ENCODE results near the gene MCRS1. TPM values are rescaled to one million over a fixed set of nuclear protein-coding genes. Genes with fewer than 3 reads are reported as not detected.

MCRS1 gene
- polyA plus RNA-seq, 1 donor from 2014 or later: 57.3 TPM

DNA sequence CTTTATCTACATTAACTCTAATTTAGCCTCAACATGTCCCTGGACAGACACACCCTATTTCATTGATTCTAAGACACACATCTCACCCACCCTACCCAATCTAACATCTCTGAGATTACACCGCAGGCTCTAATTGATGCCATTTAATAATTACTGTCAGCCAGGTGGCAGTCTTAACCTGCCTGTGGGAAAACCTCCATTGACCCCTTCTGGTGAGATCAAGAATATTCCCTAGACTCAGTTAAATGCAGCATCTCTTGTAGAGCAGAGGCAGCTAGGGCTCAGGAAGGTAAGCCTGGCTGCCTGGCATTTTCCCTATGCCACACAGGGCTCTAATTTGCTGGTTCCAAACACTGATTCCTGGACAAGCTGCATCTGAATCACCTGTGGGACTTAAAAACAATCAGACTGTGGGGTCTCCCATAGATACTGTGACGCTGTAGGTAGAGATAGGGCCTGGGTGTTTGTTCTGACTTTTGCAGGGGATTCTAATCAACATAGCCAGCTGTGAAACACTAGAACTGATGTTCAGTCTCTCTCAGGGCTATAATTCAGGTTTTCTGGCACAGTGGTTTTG, 14.3 kb downstream of the MCRS1 start:
- H3K36me3 Mint-ChIP-seq: no peaks in the 10 kb centered on the region
- H3K4me1 Mint-ChIP-seq: peaks cover under 1 to 5% (median 2%) of the 10 kb centered on the region in 3 donors
- H3K27me3 Mint-ChIP-seq: peaks cover 12% of the 10 kb centered on the region
- no peak overlapping the region for H3K4me3 Mint-ChIP-seq
- H3K27ac Mint-ChIP-seq: peak overlapping the region in 1 of 3 donors; percentile 60
- H3K9me3 Mint-ChIP-seq: peaks cover 0 to 1% (median 0%) of the 10 kb centered on the region in 3 donors

DNA sequence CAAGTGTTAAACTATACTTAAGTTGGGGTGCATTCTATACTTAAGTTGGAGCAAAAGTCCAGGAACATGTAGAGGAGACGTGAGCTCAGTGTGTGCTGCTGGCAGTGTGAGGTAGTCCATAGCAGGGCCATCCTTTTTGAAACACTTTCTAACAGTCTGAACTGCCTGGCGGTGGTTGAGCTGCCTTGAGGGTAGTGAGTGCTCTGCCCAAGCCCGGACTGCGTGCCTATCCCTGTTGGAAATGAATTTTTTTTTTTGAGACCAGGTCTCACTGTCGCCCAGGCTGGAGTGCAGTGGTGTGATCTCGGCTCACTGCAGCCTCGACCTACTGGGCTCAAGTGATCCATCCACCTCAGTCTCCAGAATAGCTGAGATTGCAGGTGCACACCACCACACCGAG, 15.0 kb downstream of the MCRS1 start:
- Mint-ChIP-seq H3K9me3 (peaks cover 0 to 1% (median 0%) of the 10 kb centered on the region in 3 donors), H3K27ac (no peak overlapping the region), H3K4me1 (peaks cover 2 to 5% (median 4%) of the 10 kb centered on the region in 3 donors), H3K27me3 (peaks cover 18% of the 10 kb centered on the region), H3K36me3 (no peaks in the 10 kb centered on the region), H3K4me3 (no peak overlapping the region)

DNA sequence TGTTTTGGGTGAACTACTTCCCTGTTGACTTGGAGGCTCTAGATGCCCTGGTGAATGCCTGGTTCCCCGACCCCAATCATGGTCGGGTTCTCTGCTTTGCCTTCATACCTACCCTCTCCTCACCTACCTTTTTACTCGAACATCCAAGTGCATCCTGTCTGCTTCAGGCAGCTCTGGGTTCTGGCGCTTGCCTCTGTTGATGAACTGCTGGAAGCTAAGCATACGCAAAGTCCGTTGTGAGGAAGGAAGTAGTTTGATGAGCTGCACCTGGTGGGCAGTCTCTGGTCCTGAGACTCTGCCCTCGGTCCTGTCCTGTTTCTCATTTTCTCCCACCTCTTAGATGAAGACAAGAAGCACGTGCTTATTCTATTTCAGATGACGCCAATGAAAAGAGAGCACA, 15.5 kb downstream of the MCRS1 start:
- Mint-ChIP-seq H3K27ac (no peak overlapping the region), H3K4me1 (peaks cover 2 to 5% (median 4%) of the 10 kb centered on the region in 3 donors), H3K9me3 (peaks cover 0 to 1% (median 0%) of the 10 kb centered on the region in 3 donors), H3K36me3 (no peaks in the 10 kb centered on the region), H3K4me3 (no peak overlapping the region), H3K27me3 (peaks cover 22% of the 10 kb centered on the region)

GRCh38 chr12:49552014-49552413, 15.9 kb downstream of the MCRS1 start:
- peaks cover 2 to 5% (median 4%) of the 10 kb centered on the region in 3 donors for H3K4me1 Mint-ChIP-seq
- H3K4me3 Mint-ChIP-seq: peak overlapping the region in 1 of 4 donors; percentile 23
- H3K27ac Mint-ChIP-seq: no peak overlapping the region
- H3K27me3 Mint-ChIP-seq: peaks cover 26% of the 10 kb centered on the region
- no peaks in the 10 kb centered on the region for H3K36me3 Mint-ChIP-seq
- H3K9me3 Mint-ChIP-seq: peaks cover 0 to 1% (median 0%) of the 10 kb centered on the region in 3 donors

GRCh38 chr12:49550693-49551252, 17.2 kb downstream of the MCRS1 start:
- H3K27me3 Mint-ChIP-seq: peaks cover 34% of the 10 kb centered on the region
- peaks cover 0 to 1% (median 0%) of the 10 kb centered on the region in 3 donors for H3K9me3 Mint-ChIP-seq
- no peaks in the 10 kb centered on the region for H3K36me3 Mint-ChIP-seq
- no peak overlapping the region for H3K27ac Mint-ChIP-seq
- no peak overlapping the region for H3K4me3 Mint-ChIP-seq
- peaks cover 2 to 5% (median 4%) of the 10 kb centered on the region in 3 donors for H3K4me1 Mint-ChIP-seq

DNA sequence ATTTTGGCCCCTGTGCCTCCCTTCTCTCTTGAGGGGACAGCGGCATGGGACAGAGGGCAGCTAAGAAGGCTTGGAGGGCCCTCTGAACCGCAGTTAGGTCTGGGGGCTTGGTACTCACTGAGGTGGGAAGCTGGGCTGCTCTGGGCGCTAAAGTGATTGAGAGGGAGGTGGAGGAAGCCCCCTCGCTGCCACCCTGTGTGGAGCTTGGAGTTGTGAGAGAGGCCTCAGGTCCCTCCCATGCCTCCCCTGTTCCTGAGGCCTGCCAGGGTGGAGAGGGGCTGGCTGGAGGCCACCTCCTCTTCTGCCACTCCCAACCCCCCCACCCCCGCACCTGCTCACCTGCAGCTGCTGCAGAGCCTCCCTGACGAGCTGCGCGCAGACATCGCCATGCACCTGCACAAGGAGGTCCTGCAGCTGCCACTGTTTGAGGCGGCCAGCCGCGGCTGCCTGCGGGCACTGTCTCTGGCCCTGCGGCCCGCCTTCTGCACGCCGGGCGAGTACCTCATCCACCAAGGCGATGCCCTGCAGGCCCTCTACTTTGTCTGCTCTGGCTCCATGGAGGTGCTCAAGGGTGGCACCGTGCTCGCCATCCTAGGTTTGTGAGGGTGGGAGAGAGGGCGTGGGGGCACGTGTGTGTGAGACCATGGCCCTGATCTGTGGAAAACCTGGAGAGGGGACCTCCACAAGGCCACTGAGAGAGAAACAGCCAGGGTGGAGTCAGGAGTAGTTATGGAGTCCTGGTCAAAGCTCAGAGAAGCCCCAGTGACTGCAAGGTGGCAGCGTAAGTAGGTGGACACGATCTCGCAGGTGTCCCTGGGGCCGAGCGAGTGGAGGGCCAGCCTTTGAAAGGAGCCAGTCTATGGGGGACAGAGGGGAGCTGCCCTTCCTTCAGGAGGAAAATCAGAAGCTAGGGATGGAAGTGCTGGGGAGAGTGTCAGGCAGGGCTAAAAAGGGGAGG, 17.9 kb downstream of the MCRS1 start:
- peaks cover 2 to 6% (median 5%) of the 10 kb centered on the region in 3 donors for H3K4me1 Mint-ChIP-seq
- no peak overlapping the region for H3K27ac Mint-ChIP-seq
- H3K9me3 Mint-ChIP-seq: peaks cover 0 to 1% (median 0%) of the 10 kb centered on the region in 3 donors
- H3K36me3 Mint-ChIP-seq: no peaks in the 10 kb centered on the region
- peaks cover 35% of the 10 kb centered on the region for H3K27me3 Mint-ChIP-seq
- H3K4me3 Mint-ChIP-seq: peak overlapping the region in 1 of 4 donors; percentile 49

DNA sequence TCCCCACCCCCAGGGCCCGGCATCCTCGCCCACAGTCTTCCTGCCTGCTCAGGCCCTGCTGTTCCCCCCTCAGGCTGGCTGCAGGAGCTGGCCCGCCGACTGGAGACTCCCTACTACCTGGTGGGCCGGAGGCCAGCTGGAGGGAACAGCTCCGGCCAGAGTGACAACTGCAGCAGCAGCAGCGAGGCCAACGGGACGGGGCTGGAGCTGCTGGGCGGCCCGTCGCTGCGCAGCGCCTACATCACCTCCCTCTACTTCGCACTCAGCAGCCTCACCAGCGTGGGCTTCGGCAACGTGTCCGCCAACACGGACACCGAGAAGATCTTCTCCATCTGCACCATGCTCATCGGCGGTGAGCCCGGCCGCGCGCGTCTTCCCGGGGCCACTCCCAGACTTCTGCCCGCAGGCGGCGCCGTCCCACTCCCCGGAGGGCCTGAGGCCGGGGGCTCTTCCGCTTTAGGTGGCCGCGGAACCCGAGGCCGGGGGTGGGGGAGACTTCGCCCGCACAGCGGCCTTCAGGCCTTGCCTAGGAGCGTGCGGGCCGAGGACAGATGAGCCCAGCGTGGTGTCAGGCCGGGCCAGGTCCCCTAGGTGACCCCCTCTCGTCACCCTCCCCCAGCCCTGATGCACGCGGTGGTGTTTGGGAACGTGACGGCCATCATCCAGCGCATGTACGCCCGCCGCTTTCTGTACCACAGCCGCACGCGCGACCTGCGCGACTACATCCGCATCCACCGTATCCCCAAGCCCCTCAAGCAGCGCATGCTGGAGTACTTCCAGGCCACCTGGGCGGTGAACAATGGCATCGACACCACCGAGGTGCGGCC, 18.9 kb downstream of the MCRS1 start:
- H3K27ac Mint-ChIP-seq: no peak overlapping the region
- peak overlapping the region in 3 of 4 donors; percentile 58 to 89 (median 69) for H3K4me3 Mint-ChIP-seq
- H3K36me3 Mint-ChIP-seq: no peaks in the 10 kb centered on the region
- H3K4me1 Mint-ChIP-seq: peaks cover 2 to 8% (median 5%) of the 10 kb centered on the region in 3 donors
- H3K27me3 Mint-ChIP-seq: peaks cover 35% of the 10 kb centered on the region
- H3K9me3 Mint-ChIP-seq: peaks cover 0 to 1% (median 0%) of the 10 kb centered on the region in 3 donors

- Mint-ChIP-seq H3K4me3 (peak overlapping the region in 1 of 4 donors; percentile 17), H3K27ac (no peak overlapping the region), H3K9me3 (peaks cover 0 to 1% (median 0%) of the 10 kb centered on the region in 3 donors)
These were observed 19.5 kb downstream of the MCRS1 start for GRCh38 chr12:49548481-49548821.

DNA sequence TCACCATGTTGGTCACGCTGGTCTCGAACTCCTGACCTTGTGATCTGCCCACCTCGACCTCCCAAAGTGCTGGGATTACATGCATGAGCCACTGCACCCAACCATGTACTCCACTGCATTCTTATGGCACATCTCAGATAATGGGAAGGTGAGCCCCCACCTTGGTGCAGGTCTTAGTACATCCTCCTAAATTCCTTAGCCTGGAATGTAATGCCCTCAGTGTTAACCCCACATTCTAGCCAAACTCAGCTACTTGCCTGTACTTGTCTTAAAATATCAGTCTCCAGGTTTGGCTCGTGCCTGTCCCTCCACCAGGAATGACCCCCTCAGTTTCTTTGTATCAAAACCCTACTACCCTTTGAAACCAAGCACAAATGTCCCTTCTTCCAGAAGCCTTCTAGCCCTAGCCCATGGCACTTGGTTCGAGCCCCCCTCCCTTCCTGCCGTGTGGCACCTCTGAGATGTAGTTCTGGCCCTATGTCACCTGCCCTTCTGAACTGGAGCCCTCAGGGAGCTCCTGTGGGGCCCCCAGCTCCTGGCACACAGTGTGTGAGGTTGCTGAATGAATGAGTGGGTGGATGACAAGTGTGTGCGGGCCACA, 20.8 kb downstream of the MCRS1 start:
- no peak overlapping the region for H3K4me3 Mint-ChIP-seq
- peaks cover 0 to 1% (median 0%) of the 10 kb centered on the region in 3 donors for H3K9me3 Mint-ChIP-seq
- peaks cover 0 to 11% (median 1%) of the 10 kb centered on the region in 3 donors for H3K4me1 Mint-ChIP-seq
- no peak overlapping the region for H3K27ac Mint-ChIP-seq
- H3K36me3 Mint-ChIP-seq: no peaks in the 10 kb centered on the region
- peaks cover 37% of the 10 kb centered on the region for H3K27me3 Mint-ChIP-seq

More at GRCh38 chr12:49548481-49548821, 19.5 kb downstream of the MCRS1 start:
- H3K27me3 Mint-ChIP-seq: peaks cover 37% of the 10 kb centered on the region
- peaks cover 0 to 8% (median 2%) of the 10 kb centered on the region in 3 donors for H3K4me1 Mint-ChIP-seq
- H3K36me3 Mint-ChIP-seq: no peaks in the 10 kb centered on the region

GRCh38 chr12:49546481-49546880, 21.5 kb downstream of the MCRS1 start:
- Mint-ChIP-seq H3K4me1 (peaks cover 4 to 11% (median 6%) of the 10 kb centered on the region in 3 donors), H3K36me3 (no peaks in the 10 kb centered on the region), H3K9me3 (peaks cover 0 to 1% (median 0%) of the 10 kb centered on the region in 3 donors), H3K27ac (peak overlapping the region in 1 of 3 donors; percentile 39), H3K27me3 (peaks cover 35% of the 10 kb centered on the region), H3K4me3 (no peak overlapping the region)

- Mint-ChIP-seq H3K27me3 (peaks cover 34% of the 10 kb centered on the region), H3K4me3 (no peak overlapping the region), H3K36me3 (no peaks in the 10 kb centered on the region), H3K27ac (no peak overlapping the region), H3K4me1 (peaks cover 5 to 11% (median 7%) of the 10 kb centered on the region in 3 donors), H3K9me3 (peaks cover 0 to 1% (median 0%) of the 10 kb centered on the region in 3 donors)
These were observed 22.1 kb downstream of the MCRS1 start for GRCh38 chr12:49545815-49546214.

DNA sequence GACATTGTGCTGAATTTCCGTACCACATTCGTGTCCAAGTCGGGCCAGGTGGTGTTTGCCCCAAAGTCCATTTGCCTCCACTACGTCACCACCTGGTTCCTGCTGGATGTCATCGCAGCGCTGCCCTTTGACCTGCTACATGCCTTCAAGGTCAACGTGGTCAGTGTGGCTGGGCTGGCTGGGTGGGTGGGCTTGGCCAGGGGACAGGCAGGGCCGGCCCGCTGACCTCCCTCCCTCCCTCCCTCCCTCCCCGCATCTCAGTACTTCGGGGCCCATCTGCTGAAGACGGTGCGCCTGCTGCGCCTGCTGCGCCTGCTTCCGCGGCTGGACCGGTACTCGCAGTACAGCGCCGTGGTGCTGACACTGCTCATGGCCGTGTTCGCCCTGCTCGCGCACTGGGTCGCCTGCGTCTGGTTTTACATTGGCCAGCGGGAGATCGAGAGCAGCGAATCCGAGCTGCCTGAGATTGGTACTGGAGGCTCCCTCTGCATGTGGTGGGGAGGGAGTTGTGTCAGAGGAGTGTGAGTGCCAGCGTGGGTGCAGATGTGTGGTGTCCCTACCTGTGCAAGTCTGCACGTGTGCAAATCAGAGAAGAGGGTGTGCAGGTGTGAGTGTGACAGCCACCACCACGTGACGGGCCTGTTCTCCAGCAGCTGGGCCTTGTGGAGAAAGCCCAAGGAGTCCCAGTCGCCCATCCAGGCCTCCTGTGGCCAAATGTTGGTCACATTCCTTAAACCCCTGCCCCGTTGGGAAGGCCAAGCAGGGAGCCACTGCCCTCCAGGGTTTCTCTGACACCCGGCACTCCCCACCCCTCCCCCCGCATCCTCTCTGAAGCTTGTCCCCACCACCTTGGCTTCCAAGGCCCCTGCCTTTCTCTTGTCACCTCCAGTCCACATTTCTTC, 23.8 kb downstream of the MCRS1 start:
- H3K36me3 Mint-ChIP-seq: no peaks in the 10 kb centered on the region
- H3K27ac Mint-ChIP-seq: no peak overlapping the region
- H3K9me3 Mint-ChIP-seq: no peaks in the 10 kb centered on the region
- H3K4me1 Mint-ChIP-seq: peaks cover 7 to 17% (median 13%) of the 10 kb centered on the region in 3 donors
- peaks cover 36% of the 10 kb centered on the region for H3K27me3 Mint-ChIP-seq
- H3K4me3 Mint-ChIP-seq: peak overlapping the region in 2 of 4 donors; percentile 5 to 16

- Mint-ChIP-seq H3K36me3 (no peaks in the 10 kb centered on the region), H3K9me3 (no peaks in the 10 kb centered on the region), H3K4me1 (peaks cover 7 to 15% (median 13%) of the 10 kb centered on the region in 3 donors), H3K27me3 (peaks cover 31% of the 10 kb centered on the region), H3K4me3 (peak overlapping the region in 2 of 4 donors; percentile 16 to 18), H3K27ac (no peak overlapping the region)
These were observed 24.6 kb downstream of the MCRS1 start for GRCh38 chr12:49543221-49543913.
